HG03045 (cell line): ENCODE data around the gene EZR.

Source experiments
- ATAC-seq: cut with Tn5 transposase; IDR thresholded peaks from one replicate; pipeline ENCODE4 v1.9.1; 2021; ENCODE audit warnings: mild to moderate bottlenecking, moderate library complexity; ENCODE audit not compliant: unreplicated experiment

The EZR gene

DNA sequence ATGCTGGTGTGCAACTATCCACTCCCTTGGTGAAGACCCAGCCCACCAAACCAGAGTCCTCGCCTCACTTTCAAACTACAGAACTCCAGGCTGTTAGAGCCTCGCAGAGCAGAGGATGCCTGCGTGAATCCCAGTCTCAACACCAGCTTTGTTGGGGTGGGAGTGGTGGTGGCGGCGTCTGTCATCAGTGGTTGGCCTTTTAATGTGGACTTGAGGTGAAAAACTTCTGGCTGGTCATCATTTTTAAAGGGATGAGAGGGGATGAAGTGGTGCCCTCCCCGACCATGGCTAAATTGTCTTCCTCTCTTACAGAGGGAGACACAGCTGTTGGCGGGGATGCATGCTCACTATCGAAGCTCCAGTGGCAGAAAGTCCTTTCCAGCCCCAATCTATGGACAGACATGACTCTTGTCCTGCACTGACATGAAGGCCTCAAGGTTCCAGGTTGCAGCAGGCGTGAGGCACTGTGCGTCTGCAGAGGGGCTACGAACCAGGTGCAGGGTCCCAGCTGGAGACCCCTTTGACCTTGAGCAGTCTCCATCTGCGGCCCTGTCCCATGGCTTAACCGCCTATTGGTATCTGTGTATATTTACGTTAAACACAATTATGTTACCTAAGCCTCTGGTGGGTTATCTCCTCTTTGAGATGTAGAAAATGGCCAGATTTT, 54.9 kb downstream of the EZR start:
- no peak for ATAC-seq

DNA sequence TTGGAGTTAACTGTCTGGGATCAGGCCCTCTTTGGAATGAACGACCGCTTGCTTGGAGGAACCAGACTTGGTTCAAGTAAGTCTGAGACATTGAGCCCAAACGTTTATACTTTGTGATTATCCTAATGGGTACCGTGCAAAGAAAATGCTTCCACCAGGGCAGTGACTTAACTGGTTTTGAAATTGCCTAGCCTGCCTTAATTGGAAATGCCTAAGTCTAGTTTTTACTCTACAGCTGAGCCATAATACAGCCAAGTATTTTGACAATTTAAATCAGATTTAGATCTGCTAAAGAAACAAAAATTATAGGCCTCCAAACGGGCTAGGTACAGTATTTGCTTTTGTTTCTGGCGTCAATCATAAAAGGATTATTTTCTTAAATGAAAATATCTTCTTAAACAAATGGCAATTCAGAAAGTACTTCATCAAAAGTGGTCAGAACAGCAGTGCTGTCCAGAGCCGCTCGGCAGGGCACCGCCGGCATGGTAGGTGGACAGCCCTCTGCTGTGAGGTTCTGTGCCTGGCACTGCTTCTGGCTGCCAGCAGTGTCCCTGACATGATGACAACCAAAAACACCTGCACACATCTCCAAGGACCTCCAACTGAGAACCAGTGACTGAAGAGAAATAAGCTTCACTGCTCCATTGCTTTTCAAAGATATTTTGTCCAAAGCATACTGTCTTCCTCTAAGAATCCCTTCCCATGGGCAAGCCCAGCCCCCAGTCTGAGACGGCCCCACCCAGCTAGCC, 55.6 kb downstream of the EZR start:
- no peak for ATAC-seq

DNA sequence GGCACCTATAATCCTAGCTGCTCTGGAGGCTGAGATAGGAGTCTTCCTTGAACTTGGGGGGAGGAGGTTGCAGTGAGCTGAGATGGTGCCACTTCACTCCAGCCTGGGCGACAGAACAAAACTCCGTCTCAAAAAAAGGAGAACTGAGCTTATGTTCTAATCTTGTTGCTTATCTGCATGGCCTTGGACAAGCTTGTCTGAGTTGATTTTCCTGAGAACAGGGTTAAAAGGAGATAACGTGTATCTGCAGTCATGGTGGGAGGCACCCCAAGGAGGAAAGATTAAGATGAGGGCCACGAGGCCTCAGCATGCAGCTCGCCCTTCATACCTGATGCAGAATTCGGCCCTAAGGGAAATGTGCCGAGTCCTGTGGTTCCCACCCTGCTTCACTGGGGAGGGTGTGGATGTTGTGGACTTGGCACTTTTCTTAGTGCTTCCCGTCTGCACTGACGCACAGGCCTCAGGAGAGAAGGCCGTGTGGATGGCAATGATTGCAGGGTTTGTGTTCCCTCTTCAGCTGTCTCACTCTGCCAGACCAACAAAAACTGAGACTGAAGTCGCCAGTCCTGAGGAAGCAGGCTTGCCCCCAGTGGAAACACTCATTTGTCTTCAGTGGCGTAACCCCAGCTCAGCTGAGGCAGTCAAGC, 56.3 kb downstream of the EZR start:
- no peak for ATAC-seq

DNA sequence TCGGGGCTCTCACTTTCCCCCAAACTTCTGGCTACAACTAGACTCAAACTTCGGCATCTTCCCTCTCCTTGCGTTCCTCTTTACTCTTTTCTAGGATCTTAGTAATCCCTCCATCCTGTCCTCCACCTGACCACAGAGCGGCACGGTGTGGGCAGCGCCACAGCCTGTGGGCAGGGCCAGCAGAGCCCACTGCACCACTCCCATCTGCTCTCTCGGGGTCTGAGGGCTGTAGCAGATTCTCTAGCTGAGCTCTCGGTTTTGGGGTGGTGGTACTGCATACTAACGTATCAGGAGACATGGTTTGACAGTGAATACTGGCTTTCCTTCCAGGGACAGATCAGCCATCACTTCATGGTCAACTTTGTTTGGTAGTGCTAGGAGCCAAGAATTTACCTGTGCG, 57.4 kb downstream of the EZR start:
- ATAC-seq, result no peak

DNA sequence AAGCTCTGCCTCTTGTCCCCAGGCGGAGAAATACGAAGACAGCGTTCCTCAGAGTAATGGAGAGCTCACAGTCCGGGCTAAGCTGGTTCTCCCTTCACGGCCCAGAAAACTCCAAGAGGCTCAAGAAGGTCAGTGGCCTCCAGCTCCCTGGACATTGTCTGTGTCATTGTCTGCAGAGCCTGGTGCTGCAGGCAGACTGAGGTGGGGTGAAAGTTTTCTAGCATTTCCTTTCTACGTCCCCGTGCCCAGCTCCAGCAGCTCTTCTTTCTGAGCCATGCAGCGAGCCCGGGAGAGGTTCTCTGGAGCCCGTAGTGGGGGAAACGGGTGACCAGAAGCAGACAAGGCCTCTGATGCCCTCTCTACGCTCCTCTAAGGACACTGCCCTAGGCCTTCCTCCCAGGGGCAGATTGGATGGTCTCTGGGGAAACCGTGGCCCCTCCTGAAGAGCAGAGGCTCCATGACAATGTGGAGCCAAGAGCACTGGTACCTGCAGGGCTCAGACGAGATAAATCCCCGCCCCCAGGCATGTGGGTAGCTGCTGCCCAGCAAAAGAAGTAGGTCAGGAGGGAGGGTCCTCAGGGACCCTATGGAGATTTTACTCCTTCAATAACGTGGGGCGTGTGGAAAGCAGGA, 58.4 kb downstream of the EZR start:
- no peak for ATAC-seq

DNA sequence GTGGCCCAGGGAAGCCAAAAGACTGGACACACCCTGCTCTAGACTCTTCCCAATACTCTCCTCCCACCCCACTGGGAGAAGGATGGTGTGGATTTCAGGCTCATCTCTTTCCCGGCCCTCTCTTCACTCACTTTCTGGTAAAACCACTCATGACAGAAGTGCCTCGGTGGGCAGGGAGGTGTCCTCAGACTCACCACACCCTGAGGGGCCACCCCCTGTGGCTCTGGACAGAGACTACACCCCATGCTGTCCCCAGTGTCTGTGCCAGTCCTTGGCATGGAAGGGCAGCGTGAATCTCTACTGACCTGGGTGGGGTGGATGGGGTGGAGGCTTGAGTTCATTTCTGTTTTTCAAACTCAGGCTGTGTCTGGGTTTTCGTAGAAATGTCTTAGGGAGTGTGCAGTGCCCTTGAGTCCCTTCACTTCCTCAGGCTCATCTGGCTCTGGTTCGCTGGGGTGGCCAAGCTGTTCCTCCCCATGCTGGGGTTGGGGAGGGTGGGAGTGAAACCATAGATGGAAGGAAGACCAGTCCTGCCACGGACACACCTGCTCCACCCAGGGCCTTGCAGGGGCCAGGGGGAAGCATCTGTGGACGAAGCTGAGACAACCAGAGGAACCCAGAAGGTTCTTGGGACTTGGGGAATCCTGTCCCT, 59.1 kb downstream of the EZR start:
- ATAC-seq, result no peak

DNA sequence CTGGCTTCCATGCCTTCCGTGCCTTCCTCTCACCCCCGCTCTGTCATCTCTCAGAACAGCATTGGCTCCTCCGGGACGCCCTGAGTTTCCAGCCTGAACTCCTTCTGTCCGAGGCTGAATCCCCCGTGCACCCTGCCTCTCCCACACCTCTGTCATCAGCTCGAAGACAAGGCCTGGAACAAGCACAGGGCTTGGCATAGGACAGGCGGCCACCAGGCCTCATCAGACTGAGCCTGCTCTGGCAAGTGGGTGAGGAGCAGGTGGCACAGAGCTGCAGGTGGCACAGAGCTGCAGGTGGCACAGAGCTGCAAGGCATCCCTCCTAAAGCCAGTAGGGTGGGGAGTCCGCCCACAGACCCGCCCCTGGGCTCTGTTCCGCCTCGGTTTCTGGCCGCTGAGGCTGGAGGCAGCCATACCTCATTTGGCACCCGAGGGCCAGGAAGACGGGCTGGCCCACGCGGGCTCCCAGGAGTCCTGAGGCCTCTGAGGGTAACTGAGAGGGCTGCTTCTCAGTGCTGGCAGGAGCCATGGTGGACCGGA, 60.2 kb downstream of the EZR start:
- ATAC-seq, result no peak

DNA sequence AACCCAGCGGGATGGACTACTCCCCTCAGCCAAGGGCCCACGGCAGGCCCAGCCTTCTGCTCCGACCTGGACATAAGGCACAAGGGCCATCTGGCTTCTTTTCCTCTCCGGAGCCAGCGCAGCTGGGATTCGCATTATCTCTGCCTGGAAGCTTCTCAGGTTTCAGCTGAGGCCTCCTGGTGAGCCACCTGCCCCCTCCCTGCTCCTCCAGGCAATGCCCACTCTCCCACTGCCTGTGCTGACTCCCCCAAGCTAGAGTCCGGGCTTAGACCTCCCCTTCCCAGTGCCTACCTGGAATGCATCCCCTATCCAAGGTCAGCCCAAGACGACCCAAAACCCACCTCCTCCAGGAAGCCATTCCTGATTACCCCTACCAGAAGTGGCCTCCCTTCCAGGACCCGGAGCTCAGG, 60.7 kb downstream of the EZR start:
- ATAC-seq, result no peak

DNA sequence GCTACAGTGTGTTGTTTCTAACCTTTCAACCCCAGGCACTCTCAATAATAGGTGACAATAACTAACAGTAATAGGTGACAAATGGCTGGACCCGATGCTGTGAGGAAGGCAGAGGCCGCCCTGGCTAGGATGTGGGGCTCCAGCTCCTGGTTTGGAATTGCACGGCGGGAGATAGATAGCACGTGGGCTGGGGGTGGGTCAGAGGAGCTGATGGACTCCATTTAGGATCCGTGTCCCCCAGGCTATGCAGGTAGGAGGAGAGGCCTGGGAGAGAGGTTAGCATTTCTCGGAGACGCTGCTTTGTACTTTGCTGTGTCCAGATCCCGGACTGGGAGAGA, 61.4 kb downstream of the EZR start:
- ATAC-seq, result no peak

DNA sequence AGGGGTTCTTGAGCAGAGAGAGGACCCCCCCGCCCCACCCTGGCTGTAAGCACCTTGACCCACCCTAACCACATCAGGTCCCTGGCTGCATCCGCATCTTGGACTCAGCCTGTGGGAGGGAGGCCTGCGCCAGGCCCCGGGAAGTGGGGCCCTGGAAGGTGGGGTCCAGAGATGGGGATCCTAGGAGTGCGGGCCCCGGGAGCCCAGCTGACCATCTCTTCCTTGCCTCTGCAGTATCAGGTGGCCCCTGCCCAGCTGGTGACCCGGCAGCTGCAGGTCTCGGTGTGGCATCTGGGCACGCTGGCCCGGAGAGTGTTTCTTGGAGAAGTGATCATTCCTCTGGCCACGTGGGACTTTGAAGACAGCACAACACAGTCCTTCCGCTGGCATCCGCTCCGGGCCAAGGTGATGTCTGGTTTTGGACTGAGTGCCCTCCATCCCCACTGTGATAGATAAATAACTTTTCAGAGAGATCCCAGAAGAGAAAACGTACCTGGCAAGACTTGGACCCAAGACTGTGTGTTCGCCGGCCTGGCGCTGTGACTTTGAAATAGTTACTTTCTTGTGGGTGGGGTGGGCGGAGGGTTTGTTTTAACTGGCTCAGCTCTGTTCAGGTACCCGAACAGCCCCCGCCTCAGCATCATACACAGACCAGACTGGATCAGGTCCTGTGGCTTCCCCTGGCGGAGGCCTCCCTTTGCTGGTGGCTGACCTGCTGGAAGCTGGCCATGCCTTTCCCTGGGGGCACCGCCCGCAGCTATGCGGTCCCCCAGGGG, 62.0 kb downstream of the EZR start:
- ATAC-seq, result no peak

DNA sequence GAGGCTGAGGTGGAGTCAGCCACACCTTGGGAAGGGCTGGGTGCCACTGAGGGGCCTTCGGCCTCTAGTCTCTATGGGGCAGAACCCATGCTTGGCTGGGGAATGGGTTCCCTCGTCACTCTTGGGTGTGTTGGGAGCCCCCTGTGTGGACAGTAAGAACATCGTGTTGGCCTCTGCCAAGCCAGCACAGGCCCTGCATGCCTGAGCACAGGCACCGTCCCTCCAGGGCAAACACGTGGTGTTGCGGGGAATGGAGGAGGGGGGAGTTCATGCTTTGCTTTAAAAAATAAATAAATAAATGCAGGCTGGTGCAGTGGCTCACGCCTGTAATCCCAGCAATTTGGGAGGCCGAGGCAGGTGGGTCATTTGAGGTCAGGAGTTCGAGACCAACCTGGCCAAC, 63.0 kb downstream of the EZR start:
- no peak for ATAC-seq

DNA sequence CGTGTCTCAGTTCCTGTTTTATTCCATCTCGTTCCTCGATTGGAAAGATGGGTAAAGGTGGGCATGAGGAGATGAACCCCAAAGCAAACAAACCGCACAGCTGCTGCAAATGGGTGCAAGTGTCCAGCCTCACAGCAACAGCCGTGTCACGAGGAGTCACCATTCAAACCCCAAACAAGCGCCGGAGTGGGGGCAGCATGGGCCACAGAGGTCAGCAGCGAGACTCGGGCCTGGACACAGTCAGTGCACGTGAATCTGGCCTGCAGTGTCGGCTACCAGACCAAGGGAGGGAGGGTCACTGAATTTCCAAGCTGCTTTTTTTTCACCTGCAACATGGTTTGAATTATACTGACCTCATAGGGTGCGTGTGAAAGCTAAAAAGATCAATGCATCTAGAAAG, 63.5 kb downstream of the EZR start:
- ATAC-seq, result no peak

DNA sequence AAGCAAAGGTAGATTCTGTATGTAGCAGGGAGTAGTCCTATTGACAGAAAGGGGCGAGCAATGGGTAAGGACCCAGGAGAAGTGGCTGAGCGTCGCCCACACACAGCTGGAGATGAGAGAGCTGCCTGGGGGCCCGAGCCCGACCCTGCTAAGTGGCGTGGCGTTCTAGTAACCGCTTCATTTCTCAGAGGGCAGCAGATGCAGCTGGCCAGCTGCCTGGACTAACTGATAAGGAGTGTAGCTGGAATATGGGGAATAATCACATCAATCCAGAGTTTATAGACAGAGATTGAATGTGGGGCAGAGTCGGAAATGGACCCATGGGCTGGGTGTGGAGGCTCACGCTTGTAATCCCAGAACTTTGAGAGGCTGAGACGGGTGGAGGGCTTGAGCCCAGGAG, 64.4 kb downstream of the EZR start:
- ATAC-seq, result no peak

DNA sequence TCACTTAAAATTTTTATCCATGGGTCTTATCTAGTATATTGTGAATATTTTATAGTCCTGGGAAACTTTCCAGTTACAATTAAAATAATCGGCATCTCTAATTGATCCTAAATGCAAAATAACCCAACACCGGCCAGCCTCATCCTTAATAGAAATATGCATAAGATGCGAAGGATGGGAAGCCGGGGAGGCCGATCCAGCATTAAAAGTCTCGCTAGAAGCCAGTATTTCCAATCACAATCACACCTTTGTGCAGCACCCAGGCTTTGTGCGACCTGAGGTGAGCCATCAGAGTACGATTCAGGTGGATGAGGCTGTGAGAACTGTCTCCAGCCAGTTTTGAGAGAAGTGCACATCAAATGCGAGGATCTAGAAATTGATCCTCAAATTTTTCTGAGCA, 65.4 kb downstream of the EZR start:
- no peak for ATAC-seq

DNA sequence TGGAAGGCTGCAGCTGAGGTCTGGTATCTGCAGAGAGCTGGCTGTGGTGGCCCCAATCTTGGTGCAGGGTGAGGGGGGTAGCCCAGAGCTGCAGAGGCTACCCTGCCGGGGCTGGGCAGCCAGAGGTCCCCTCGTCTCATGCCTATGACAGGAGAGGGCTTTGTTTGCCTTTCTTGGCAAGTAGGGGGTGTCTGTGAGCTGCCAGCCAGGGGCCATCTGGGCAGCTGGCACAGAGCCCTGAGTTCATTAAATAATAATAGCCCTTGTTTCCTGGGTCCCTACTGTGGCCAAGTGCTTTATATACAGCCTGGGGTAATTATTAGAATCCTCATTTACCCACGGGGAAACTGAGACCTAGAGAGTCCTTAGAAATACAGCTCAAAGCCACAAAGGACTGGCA, 66.6 kb downstream of the EZR start:
- no peak for ATAC-seq

DNA sequence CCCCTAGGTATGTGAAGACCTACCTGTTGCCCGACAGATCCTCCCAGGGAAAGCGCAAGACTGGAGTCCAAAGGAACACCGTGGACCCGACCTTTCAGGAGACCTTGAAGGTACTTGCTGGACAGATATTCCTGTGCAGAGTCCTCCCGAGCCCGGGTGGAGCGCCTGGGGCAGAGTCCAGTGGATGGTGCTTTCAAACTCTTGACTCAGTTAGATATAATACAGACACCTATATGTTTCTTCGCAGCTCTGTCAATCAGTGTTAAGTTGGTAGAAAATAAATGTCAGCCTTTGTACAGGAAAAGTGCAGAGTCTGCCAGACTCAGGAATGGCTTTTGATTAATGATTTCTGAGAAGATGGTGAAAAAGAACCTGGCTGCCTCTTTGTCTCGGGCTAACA, 67.2 kb downstream of the EZR start:
- no peak for ATAC-seq

DNA sequence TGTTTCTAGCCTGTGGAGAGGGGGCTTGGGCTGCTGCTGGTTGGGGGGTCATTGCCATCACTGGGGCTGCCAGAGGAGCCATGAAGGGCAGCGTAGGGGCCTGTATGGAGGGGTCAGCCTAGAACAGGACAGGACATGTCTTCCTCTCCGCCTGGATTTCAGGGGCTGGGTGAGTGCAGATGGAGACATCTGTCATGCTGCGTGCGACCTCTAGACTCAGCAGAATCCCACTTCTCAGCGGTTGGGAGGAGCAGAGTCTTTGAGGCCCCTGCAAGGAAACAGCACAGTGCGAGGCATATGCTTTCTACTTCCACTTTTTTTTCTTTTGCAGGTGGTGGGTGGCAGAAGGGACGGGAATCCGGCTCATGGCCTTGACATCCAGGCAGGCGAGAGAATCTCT, 67.9 kb downstream of the EZR start:
- no peak for ATAC-seq

DNA sequence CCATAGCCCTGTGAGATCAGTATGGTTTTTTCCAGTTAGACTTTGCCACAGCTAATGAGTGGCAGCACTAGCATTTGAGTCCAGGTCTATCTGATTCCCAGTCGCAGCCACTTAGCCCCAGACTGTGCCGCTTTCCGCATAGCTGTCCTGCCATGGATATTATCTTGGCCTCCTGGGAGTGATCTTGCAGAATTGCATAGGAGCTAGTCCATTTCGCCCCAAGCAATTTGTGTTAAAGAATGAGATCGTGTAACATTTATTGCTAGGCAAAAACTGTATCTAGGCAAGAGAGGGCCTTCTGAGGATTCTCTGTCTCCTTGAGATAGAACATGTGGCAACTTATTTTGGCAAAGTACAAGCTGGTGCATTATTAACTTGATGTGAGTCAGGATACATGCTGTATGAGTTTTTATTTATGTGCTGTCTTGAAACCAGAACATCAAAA, 74.2 kb downstream of the EZR start:
- no peak for ATAC-seq

DNA sequence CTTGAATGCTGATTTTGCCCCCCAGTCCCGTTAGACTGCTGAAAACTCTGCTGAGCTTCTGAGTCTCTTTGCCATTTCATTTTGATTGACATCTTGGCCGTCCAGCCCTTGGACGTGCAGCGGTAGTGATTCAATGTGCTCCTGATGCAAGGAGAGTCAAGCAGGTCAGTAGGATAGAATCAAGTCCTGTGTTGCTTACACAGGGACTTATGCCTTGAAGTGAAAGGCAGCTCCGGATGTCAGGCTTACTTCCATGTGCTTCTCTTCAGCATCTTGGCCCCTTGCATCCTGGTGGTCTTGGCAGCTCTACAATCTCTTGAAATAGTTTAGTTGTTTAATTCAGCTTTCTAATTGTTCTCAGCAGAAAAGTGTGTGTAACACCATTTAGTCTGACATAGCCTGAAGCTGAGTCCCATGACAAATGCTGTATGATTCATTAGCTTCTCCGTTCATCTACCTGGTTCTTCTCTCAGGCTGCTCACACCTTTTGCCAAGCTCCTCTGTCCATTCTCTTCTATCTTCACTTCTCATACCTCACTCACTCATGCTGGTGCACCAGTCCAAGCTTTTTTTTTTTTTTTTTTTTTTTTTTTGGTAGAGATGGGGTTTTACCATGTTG, 76.0 kb downstream of the EZR start:
- no peak for ATAC-seq

DNA sequence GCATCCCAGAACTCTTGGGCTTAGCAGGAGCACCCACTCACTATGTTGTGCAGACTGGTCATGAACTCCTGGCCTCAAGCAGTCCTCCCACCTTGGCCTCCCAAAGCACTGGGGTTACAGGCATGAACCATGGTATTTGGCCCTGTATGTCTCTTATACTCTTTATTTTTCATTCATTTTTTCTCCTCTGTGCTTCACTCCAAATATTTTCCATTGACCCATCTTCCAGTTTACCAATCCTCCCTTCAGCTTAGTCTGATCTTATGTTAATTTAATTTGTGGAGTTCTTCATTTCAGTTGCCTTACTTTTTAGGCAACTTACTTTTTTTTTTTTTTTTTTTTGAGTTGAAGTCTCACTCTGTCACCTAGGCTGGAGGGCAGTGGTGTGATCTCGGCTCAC, 79.5 kb downstream of the EZR start:
- no peak for ATAC-seq
